ENCODE measurements around the gene TBX21.

Gene TBX21

DNA sequence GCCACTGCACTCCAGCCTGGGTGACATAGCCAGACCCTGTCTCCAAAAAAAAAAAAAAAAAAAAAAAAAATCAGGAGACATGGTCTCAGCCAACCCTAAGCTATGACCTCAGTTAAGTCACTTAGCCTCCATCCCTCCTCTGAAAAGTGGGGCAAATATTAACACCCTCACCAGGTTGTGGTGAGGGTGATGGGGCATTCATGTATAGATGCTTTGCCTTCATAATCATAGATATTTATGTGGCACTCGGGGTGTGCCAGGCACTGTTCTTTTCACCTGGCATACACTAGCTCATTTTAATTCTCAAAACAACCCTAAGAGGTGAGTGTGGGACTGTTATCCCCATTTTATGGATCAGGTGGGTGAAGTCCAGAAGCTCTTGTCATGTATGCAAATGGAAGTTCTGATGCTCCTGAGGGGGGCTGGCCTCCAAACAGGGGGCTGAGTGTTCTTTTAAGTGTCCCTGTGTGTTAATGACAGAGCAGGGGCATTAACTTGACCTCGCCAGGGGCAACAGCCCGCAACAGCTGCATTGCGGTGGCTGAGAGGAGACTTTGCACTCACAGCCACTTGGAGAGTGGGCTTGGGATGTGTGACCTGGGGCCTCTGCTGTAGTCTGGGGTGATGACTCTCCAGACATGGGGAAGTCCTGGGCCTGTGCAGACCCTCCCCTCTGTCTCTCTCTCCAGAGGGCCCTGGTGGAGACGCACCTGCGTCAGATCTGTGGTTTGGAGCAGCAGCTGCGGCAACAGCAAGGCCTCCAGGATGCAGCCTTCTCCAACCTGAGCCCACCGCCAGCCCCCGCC, 34.9 kb upstream of the TBX21 start:
- no peak for DNase-seq (ENCODE audit: low spot score)

DNA sequence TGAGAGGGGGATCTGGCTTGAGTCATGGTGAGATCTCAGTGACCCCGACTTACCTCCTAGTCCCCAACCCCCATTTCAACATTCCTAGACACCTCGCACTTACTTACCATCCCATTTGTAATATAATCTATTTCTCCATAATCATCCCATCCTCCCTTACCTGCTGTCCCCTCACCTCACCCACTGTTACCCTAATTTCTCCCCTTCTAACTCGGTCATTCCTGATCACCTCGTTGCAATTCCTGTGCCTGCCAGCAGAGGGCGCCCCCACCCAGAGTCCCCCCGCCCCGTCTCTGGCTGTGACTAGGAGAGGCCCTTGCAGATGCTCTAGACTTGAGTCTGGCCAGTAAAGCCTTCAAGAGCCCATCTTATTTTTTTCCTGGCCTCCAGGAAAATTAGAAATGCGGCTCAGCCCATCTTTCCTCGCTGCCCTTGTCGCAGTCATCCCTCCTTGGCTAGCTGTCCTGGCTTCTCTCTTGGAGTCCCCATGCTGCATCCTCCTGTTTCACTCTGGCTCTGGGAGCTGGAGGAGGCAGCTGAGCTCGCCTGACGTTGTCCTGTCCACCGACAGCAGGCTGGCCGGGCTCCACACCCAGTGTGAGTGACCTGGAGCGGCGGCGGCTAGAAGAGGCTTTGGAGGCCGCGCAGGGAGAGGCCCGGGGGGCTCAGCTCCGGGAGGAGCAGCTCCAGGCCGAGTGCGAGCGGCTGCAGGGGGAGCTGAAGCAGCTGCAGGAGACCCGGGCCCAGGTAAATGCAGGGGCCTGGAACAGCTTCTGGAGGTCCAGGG, 34.1 kb upstream of the TBX21 start:
- peak; percentile 94 for DNase-seq (ENCODE audit: low spot score)

DNA sequence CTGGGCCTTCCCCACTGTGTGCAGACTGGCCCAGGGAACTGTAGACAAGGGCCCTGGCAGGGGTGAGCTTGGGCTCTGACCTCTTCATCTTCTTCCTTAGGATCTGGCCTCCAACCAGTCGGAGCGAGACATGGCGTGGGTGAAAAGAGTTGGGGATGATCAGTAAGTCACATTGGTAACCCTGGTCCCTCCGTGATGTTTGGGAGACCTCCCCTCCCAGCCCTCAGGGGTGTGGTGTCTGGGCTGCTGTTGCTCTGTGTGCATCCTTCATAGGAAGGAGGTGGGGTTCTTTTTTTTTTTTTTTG, 33.5 kb upstream of the TBX21 start:
- DNase-seq (ENCODE audit: low spot score) = no peak

DNA sequence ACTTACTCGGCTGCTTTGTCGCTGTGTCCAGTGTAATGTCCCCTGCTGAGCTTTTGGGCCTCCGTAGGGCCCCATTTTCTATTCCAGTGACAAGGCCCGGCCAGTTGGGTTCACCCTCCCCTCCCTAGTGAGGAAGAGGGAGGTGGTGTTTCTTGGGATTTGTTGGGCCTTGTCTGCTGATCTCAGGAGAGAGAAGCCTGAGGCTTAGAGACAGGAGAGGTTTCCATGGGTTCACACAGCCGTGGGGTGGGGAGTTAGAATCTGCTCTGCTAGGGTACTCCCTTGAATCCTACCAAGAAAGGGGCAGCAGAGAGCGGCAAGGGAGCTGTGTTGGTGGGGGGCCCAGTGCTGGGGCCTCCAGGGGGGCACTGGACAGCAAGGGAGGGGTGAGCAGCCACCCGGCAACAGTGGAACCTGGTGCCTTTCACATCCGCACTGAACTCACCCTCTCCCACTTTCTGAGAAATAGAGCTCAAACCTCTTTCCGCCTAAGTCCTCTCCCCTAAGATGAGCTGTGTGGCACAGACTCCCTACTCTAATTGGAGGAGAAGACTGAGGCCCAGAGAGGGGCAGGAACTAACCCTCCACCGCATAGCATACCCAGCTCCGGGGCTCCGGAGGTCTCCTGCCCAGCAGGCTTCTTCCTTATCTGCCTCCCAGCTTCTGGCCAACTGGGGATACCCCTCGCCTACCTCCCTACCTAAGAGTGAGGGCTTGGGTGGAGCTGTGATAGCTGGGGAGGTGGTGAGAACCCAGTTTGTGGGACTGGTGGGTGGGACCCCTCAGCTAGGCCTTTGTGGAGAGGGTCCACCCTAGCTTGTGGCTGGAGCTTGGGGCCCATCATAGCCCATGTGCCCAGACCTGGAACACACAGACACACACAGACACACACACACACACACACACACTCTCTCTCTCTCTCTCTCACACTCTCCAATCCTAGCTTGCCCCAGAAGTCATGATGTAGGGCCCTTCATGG, 32.3 kb upstream of the TBX21 start:
- no peak for DNase-seq (ENCODE audit: low spot score)

GRCh38 chr17:47701608-47702007, 31.4 kb upstream of the TBX21 start:
- DNase-seq (ENCODE audit: low spot score) = no peak

DNA sequence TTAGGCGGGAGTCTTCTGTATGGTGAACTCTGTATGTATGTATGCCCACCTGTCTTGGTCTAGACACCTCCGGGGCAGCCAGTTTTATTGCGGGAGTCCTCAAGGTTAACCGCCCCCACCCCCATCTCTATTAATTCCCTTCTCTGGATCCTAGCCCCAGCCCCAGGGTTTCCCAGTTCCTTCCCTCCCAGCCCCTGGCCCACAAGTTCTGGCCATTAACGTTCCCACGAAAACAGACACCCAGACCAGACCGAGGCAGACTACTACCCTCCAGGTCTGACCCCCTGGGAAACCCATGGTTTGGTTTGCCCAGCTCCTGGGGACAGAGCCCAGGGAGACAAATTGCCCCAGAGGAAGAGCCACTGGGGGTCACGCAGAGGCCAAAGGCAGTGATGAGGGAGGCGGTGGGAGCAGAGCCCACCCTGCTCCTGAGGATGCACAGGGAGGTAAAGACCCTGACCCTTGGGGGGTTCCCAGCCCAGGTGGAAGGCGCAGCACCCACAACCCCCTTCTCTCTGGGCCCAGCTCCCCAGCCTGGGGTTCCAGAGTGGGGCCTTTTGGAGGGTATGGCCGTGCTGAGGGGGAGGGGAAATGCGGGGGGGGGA, 30.5 kb upstream of the TBX21 start:
- no peak for DNase-seq (ENCODE audit: low spot score)

GRCh38 chr17:47703191-47703591, 29.8 kb upstream of the TBX21 start:
- no peak for DNase-seq (ENCODE audit: low spot score)

GRCh38 chr17:47703671-47704070, 29.4 kb upstream of the TBX21 start:
- no peak for DNase-seq (ENCODE audit: low spot score)

DNA sequence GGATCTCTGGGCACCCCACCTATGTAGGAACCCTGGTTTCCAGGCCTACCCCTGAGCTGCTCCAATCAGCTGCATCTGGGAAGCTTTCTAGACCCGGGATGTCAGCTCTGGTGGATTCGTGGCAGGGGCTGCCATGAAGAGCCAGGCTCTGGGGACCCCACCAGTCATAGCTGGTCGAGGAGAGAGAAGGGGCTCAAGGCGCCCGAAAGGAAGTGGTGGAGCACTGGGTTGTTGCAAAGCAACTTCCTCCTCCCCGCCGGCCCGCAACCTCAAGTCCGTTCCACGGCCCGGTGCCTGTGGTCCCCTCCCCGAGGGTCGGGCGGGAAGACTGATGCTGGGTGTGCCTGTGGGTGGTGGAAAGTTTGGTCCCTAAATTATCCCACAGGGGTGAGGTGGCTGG, 28.9 kb upstream of the TBX21 start:
- no peak for DNase-seq (ENCODE audit: low spot score)

- no peak for DNase-seq (ENCODE audit: low spot score)
Measured at GRCh38 chr17:47704736-47705135, 28.3 kb upstream of the TBX21 start.

DNA sequence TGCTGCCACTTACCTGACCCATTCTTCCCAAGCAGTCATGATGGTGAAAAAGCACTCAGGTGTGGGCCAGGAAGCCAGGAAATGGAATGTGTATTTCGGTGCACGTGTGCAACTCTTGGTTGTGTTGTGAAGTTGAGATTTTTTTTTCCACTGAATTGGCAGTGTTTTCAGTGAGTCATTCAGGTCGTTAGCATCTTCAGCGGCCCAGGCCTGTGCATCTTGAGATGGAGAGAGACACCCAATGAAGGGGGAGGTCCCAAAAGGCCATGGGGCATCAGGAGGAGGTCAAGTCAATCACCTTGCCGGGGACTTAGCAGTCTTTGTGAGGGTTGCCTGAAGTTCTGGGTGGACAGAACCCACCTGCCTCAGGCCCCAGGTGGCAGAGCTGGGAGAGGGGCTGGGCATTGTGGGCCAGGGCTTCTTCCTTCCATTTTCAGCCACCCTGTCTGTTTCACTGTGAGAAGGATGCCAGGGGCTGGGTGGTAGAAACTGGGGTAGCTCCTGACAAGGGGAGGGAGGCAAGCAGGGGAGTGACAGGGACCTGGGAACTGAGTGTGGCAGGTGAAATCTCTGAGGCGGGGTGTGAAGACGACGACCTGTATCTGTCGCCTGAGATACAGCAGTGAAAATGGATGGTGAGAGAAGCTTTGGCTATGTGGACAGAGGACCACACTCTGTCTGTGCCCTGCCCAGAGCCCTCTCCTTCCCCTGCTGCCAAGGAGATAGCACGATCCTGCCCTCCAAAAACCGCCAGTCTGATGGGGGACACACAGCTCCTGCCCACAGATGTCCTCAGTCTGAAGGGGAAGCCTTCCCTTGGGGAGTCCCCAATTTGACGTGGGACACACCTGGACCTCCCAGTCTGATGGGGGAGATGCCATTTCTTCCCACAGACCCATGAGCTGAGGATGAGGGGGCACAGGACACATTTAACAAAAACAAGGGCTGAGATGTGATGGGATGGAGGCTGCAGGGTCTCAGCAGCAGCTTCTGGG, 27.2 kb upstream of the TBX21 start:
- no peak for DNase-seq (ENCODE audit: low spot score)

GRCh38 chr17:47707056-47707804, 25.8 kb upstream of the TBX21 start:
- DNase-seq (ENCODE audit: low spot score) = no peak

DNA sequence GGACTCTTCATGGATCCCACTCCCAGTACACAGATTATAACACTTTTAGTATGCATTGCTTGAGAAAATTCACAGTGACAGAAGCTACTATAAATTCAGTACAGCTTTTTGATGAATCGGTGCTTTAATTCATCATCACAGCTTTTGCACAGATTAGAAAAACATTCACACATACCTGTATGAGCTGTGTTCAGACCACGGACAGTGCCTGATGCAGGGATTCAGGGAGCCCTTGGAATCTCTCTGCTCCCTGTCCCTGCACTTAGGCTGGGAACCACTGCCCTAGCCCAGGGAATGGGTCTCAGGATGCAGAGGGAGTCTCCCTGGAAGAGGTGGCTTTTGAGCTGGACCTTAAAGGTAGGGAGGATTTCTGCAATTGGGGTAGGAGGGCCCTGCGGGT, 25.2 kb upstream of the TBX21 start:
- DNase-seq (ENCODE audit: low spot score) = no peak

- no peak for DNase-seq (ENCODE audit: low spot score)
Measured at GRCh38 chr17:47708312-47708863, 24.6 kb upstream of the TBX21 start.

DNA sequence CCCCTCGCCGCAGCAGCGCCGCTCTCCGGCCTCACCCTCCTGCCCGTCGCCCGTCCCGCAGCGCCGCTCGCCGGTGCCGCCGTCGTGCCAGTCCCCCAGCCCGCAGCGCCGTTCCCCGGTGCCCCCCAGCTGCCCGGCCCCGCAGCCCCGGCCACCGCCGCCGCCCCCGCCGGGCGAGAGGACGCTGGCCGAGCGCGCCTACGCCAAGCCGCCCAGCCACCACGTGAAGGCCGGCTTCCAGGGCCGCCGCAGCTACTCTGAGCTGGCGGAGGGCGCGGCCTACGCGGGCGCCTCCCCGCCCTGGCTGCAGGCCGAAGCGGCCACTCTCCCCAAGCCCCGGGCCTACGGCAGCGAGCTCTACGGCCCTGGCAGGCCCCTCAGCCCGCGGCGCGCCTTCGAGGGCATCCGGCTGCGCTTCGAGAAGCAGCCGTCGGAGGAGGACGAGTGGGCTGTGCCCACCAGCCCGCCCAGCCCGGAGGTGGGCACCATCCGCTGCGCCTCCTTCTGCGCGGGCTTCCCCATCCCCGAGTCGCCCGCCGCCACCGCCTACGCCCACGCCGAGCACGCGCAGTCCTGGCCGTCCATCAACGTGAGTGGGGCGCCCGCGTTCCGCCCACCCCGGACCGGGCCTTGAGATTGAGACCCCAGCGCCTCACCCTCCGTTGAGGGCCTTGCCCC, 24.0 kb upstream of the TBX21 start:
- DNase-seq (ENCODE audit: low spot score) = no peak

GRCh38 chr17:47709594-47709993, 23.4 kb upstream of the TBX21 start:
- DNase-seq (ENCODE audit: low spot score) = no peak

DNA sequence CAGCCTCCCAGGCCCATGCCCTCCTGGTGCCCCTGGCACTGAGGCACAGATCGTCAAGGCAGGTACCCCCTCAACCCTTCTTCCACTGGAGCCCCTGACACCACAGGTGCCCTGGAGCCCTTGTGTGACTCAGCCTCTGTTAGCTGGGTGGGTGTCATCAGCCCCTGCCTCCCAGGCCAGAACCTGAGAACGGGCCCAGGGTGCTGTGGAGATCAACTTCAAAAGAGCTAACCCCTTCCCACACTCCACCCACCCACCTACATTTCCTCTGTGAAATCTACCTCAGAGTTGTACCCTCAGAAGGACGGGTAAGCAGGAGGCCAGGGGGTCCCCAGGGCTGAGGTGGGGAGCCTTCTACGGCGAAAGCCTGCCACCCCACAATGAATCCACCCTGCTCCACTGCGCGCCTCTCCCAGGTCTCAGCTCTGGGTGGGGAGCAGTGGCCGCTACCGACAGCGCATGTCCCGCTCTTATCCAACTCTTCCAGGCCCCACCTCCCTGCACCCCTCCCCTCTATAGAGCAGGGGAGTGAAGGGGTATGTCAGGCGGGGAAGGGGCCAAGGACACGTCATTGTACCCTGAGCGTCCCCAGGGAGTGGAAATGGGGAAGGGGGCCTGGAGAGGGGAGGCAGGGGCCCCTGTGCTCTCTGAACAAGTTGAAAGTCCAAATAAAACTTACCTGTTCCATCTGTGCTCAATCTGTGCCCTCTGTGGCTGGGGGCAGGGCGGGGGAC, 21.5 kb upstream of the TBX21 start:
- DNase-seq (ENCODE audit: low spot score) = no peak

- no peak for DNase-seq (ENCODE audit: low spot score)
Measured at GRCh38 chr17:47712330-47713023, 20.6 kb upstream of the TBX21 start.

All from GM03348 (cell line).